Bronchial epithelial cell (primary cell): ENCODE measurements around the gene GPR180. TPM values are rescaled to one million over a fixed set of nuclear protein-coding genes. Genes with fewer than 3 reads are reported as not detected.
"Not testable (repeated sequence)": the region's sequence is repeated elsewhere in the genome, so short reads cannot be mapped to it uniquely, and the experiment has no call there.

Experiments
- DNase-seq: peaks from one replicate; pipeline ENCODE4 v3.0.0-alpha.2; 2010; ENCODE audit warnings: low read depth
- FAIRE-seq: peaks from 2 replicates; lab custom pipeline; 2011; peaks lifted over from hg19 to GRCh38; lab: Jason Lieb, UNC
- H3K27me3 ChIP-seq: 2 replicates; pipeline ENCODE4 v1.5.1; 2011; ENCODE audit warnings: low read length; ENCODE audit not compliant: control insufficient read depth, insufficient read depth
- H3K36me3 ChIP-seq: 2 replicates; pipeline ENCODE4 v1.5.1; 2011; ENCODE audit warnings: low read length; ENCODE audit not compliant: control insufficient read depth, insufficient read depth
- H3K4me3 ChIP-seq: 2 replicates; pipeline ENCODE4 v1.5.1; 2011; ENCODE audit warnings: mild to moderate bottlenecking, low read depth, low read length, control low read depth
- total RNA-seq: library from RNA; depleted of rRNA; stranded (reverse); fragments of >200 nt; gene quantifications from 2 replicates; pipeline ENCODE4 v1.2.1, GENCODE V29; 2014
- TF ChIP-seq, protein P1 (sequence below): IDR thresholded peaks from 2 replicates; pipeline ENCODE4 v1.5.1; 2011; ENCODE audit warnings: mild to moderate bottlenecking, moderate library complexity, low read length, control low read depth, inconsistent platforms; ENCODE audit not compliant: insufficient read depth, severe bottlenecking

GPR180 gene
- total RNA-seq, 1 donor from 2014 or later: 12.4 TPM

DNA sequence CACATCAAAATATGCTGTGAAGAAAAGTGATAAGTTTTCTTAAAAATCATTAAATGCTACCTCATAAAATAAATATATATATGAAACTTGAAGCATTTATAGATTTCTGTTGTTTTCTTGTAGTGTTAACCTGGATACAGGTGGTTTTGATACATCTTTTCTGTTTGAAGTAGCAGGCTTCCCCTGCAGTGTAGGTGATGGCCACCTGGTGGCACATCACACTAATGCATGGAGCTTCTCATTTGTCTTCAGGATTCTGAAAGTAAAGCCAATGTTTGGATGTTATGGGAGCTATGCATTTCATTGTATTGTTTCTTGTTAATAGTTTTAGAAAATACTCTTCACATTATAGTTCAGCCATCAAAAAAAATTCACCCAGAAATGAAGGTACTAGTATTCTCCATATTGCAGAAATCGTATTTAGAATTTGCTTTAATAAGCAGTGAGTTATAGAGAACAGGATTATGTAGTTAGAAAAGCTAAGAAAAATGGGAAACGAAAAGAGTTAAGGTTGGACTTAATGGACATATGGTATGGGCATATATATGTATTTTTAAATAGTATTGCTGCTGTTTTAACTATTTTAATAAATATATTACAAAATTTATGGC, 18.7 kb downstream of the GPR180 start:
- TF ChIP-seq, protein P1, sequence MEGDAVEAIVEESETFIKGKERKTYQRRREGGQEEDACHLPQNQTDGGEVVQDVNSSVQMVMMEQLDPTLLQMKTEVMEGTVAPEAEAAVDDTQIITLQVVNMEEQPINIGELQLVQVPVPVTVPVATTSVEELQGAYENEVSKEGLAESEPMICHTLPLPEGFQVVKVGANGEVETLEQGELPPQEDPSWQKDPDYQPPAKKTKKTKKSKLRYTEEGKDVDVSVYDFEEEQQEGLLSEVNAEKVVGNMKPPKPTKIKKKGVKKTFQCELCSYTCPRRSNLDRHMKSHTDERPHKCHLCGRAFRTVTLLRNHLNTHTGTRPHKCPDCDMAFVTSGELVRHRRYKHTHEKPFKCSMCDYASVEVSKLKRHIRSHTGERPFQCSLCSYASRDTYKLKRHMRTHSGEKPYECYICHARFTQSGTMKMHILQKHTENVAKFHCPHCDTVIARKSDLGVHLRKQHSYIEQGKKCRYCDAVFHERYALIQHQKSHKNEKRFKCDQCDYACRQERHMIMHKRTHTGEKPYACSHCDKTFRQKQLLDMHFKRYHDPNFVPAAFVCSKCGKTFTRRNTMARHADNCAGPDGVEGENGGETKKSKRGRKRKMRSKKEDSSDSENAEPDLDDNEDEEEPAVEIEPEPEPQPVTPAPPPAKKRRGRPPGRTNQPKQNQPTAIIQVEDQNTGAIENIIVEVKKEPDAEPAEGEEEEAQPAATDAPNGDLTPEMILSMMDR: peak; percentile 63
- Histone ChIP-seq H3K4me3 (no peak overlapping the region), H3K36me3 (peaks cover 7% of the 10 kb centered on the region), H3K27me3 (no peaks in the 10 kb centered on the region)
- no peak for FAIRE-seq
- DNase-seq: peak; percentile 50

DNA sequence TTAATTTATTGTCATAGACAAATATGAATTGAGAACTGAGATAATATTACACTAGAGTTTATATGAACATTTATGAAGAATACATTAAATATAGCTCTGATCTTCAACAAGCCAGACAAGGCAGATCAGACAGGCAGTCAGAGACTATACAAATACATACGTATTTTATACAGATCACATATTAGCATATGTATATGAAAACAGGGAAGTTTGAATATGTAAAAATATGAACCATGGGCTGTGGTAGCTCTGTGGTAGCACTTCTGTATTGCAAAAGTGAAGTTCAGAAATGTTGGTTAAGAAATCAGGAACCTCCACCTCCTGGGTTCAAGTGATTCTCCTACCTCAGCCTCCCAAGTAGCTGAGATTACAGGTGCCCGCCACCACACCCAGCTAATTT, 20.7 kb downstream of the GPR180 start:
- H3K36me3 ChIP-seq: peaks cover 7% of the 10 kb centered on the region
- FAIRE-seq: no peak
- no peaks in the 10 kb centered on the region for H3K27me3 ChIP-seq
- no peak overlapping the region for H3K4me3 ChIP-seq
- TF ChIP-seq, protein P1: no peak
- no peak for DNase-seq

DNA sequence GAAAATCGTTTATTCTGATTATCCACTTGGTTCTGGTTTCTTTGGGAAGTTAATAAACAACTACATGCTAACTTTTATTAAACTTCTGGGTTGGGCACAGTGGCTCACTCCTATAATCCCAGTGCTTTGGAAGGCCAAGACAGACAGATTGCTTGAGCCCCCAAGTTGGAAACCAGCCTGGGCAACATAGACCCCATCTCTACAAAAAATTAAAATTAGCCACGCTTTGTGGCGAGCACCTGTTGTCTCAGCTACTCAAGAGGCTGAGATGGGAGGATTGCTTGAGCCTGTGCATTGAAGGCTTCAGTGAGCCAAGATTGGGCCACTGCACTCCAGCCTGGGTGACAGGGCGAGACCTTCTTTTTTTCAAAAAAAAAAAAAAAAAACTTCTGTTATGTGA, 21.7 kb downstream of the GPR180 start:
- Histone ChIP-seq H3K27me3 (no peaks in the 10 kb centered on the region), H3K36me3 (peaks cover 7% of the 10 kb centered on the region), H3K4me3 (no peak overlapping the region)
- FAIRE-seq: no peak
- no peak for DNase-seq
- TF ChIP-seq, protein P1: no peak

DNA sequence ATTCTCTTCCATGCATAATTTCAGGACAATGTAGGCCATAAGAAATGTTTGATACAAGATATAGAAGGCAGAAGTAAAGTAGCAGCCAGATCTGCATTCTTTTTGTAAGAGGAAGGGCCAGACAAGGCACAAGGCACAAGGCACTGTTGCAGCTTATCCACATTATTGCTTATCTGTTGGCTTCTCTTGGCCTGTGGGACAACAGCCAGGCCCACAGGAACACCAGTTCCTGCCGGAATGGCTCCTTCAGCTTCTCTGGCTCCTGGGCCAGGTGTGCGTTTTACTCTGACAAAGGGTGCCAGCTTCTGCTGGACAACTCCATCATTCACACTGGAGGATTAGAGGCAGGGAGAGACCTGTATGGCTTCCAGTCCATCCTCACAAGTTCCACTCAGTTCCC, 29.2 kb downstream of the GPR180 start:
- Histone ChIP-seq H3K27me3 (no peaks in the 10 kb centered on the region), H3K4me3 (no peak overlapping the region), H3K36me3 (no peaks in the 10 kb centered on the region)
- TF ChIP-seq, protein P1: no peak
- no peak for DNase-seq
- no peak for FAIRE-seq

DNA sequence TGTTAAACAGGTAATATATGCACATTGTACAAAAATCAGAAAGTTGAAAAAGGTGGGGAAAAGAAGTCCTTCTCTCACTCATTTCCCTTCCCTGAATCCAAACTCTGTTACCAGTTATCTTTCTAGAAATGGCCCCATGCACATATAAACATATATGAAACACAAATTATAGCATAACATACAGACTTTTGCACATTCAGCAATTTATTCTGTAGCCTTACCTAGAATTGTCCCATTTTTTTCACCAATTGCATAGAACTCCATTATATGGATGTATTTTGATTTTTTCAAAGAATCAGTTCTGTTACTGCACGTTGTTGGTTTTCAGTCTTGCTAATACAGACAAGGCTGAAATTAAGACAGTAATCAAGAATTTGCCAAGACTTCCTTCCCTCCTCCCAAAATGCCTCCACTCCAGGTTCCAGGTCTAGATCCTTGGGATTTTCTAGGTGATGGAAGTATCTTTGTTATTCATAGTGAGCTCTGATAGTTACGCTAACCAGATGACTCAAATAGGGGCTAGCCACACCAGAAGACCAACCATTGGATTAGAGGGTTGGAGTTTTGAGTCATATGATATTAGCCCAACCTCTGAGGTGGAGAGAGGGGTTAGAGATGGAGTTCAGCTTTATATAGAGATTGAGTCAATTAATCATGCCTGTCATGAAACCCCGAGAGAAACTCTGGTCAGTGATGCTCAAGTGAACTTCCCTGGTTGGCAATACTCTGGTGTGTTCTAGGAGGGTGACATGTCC, 30.7 kb downstream of the GPR180 start:
- FAIRE-seq: no peak
- TF ChIP-seq, protein P1: no peak
- no peak for DNase-seq
- Histone ChIP-seq H3K4me3 (no peak overlapping the region), H3K36me3 (no peaks in the 10 kb centered on the region), H3K27me3 (no peaks in the 10 kb centered on the region)

DNA sequence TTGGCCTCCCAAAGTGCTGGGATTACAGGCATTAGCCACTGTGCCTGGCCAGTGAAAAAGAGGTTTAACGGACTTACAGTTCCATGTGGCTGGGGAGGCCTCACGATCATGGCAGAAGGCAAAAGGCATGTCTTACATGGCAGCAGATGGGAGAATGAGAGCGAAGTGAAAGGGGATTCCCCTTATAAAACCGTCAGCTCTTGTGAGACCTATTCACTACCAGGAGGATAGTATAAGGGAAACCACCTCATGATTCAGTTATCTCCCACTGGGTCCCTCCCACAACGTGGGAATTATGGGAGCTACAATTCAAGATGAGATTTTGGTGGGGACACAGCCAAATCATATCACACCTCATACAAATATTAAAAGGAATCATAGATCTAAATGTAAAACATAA, 34.4 kb downstream of the GPR180 start:
- not testable (repeated sequence) for H3K4me3 ChIP-seq, H3K36me3 ChIP-seq, FAIRE-seq, H3K27me3 ChIP-seq, DNase-seq
